K562 (cell line): ENCODE data around the gene CC2D2B. TPM values are rescaled to one million over a fixed set of nuclear protein-coding genes. Genes with fewer than 3 reads are reported as not detected.

ENCODE experiments used
- ATAC-seq: fragments of 200-7000 bp; cut with Tn5 transposase; 3 replicates; pipeline ENCODE4 v1.9.1; 2020; ENCODE audit warnings: moderate library complexity
- BruUV-seq: library from RNA; stranded (reverse); fragments of 400-500 nt; replicated peaks from 2 replicates; lab custom pipeline; 2021; lab: Mats Ljungman, UMichigan
- CTCF ChIA-PET: fragments of 300-600 bp; formaldehyde crosslinking; extraction: SDS; loops from one replicate; lab custom pipeline; 2021; ENCODE audit warnings: low intra/inter-chr PET ratio; lab: Yijun Ruan, JAX
- POLR2A ChIA-PET: fragments of 300-600, 350-650 bp; sonication (Branson Sonifier 250); formaldehyde crosslinking; extraction: SDS; loops from one replicate; lab custom pipeline; 2021; ENCODE audit warnings: antibody characterized with exemption, inconsistent platforms; lab: Yijun Ruan, JAX
- DNase-seq, 4 experiments: peaks; one replicate each; pipeline versions ENCODE4 v3.0.0 to v3.0.0-alpha.2; 2011 to 2018; ENCODE audit warnings: low spot score in 3 of 4, mixed read lengths in 3 of 4; ENCODE audit errors: extremely low read depth in 1 of 4
- FAIRE-seq: peaks from 2 replicates; lab custom pipeline; 2011; peaks lifted over from hg19 to GRCh38; lab: Jason Lieb, UNC
- H2AFZ ChIP-seq: 2 replicates; pipeline ENCODE4 v1.6.0; 2011; ENCODE audit warnings: low read depth, low read length, control low read depth, inconsistent platforms
- H3K27ac ChIP-seq: fragments of 200-600 bp; 3 replicates; pipeline ENCODE4 v1.8.0; 2011; ENCODE audit warnings: low read depth, mild to moderate bottlenecking, control low read depth, inconsistent platforms, low read length, moderate library complexity, mixed read lengths; ENCODE audit errors: extremely low read depth
- H3K27me3 ChIP-seq, 2 experiments: fragments of 300-600 bp in 1 of 2; 2 replicates in 1 of 2; 3 replicates in 1 of 2; pipeline versions ENCODE4 v1.6.0 to v1.8.0; 2011; ENCODE audit warnings: inconsistent platforms in 2 of 2, low read length in 2 of 2, mild to moderate bottlenecking in 1 of 2, mixed read lengths in 1 of 2, moderate library complexity in 1 of 2; ENCODE audit not compliant: control insufficient read depth in 2 of 2, insufficient read depth in 2 of 2
- H3K36me3 ChIP-seq: fragments of 300-600 bp; 3 replicates; pipeline ENCODE4 v1.8.0; 2011; ENCODE audit warnings: mild to moderate bottlenecking, low read length, inconsistent platforms; ENCODE audit not compliant: control insufficient read depth, insufficient read depth
- H3K4me1 ChIP-seq, 2 experiments: fragments of 200-600 bp in 1 of 2; replicated peaks in 1 of 2; 2 replicates in 1 of 2; 3 replicates in 1 of 2; pipeline versions ENCODE4 v1.5.1 to v1.8.0; 2011; ENCODE audit warnings: inconsistent platforms in 2 of 2, low read length in 2 of 2, mild to moderate bottlenecking in 1 of 2, mixed read lengths in 1 of 2, moderate library complexity in 1 of 2; ENCODE audit not compliant: control insufficient read depth in 2 of 2, insufficient read depth in 2 of 2
- H3K4me2 ChIP-seq: 2 replicates; pipeline ENCODE4 v1.6.1; 2011; ENCODE audit warnings: low read length, control low read depth, inconsistent platforms, mixed read lengths; ENCODE audit not compliant: insufficient read depth
- H3K4me3 ChIP-seq: fragments of 200-600 bp; sonication (generic), shearing (Covaris generic); 2 replicates; pipeline ENCODE4 v1.5.1; 2016; ENCODE audit warnings: control low read depth, inconsistent platforms
- H3K79me2 ChIP-seq: fragments of 200-600 bp; 3 replicates; pipeline ENCODE4 v1.8.0; 2011; ENCODE audit warnings: low read length, inconsistent platforms; ENCODE audit not compliant: control insufficient read depth, insufficient read depth
- H3K9ac ChIP-seq, 2 experiments: 2 replicates each; pipeline versions ENCODE4 v1.6.0 to v1.6.1; 2011; ENCODE audit warnings: low read depth in 2 of 2, low read length in 2 of 2, control low read depth in 1 of 2, inconsistent platforms in 1 of 2, mild to moderate bottlenecking in 1 of 2, mixed read lengths in 1 of 2; ENCODE audit not compliant: insufficient read depth in 1 of 2
- H3K9me1 ChIP-seq: one replicate; pipeline ENCODE4 v1.6.0; 2011; ENCODE audit warnings: inconsistent platforms, mild to moderate bottlenecking, low read length, moderate library complexity; ENCODE audit not compliant: control insufficient read depth, insufficient read depth
- H3K9me3 ChIP-seq: replicated peaks from 2 replicates; pipeline ENCODE4 v1.5.1; 2011; ENCODE audit warnings: low read depth, low read length, inconsistent platforms; ENCODE audit not compliant: control insufficient read depth, insufficient read depth
- H4K20me1 ChIP-seq: replicated peaks from 2 replicates; pipeline ENCODE4 v1.6.1; 2011; ENCODE audit warnings: low read length, inconsistent platforms, mixed read lengths; ENCODE audit not compliant: control insufficient read depth, insufficient read depth
- MCM5 ChIP-seq: fragments of 450-650 bp; IDR thresholded peaks from 2 replicates; pipeline ENCODE4 v1.6.1; 2016; ENCODE audit warnings: low read depth
- POLR2A ChIP-seq: fragments of 450-650 bp; conservative IDR thresholded peaks from 2 replicates; pipeline ENCODE4 v1.6.1; 2016
- YBX1 ChIP-seq: fragments of 450-650 bp; IDR thresholded peaks from 2 replicates; pipeline ENCODE4 v1.7.1; 2016; ENCODE audit warnings: mild to moderate bottlenecking
- WGBS: fragments of 100-300 bp; shearing (Covaris generic); methylation state at CpG from one replicate; pipeline ENCODE4 v1.1.6; 2016; ENCODE audit warnings: low coverage, mixed read lengths; ENCODE audit not compliant: insufficient coverage; ENCODE audit errors: missing lambda C conversion rate; 5-methylcytosine and 5-hydroxymethylcytosine counted together
- in situ Hi-C: fragments of 300-500 bp; cut with MboI; formaldehyde crosslinking; loops from 4 replicates; pipeline ENCODE4 v1.15.0; 2018; ENCODE audit warnings: inconsistent platforms, mixed read lengths
- intact Hi-C: fragments of 100-400 bp; cut with micrococcal nuclease; formaldehyde crosslinking; loops from 2 replicates; pipeline ENCODE4 v1.14.2; 2022
- polyA plus RNA-seq, 8 experiments: library from polyadenylated mRNA; depleted of rRNA in 4 of 8; stranded (reverse) in 5 of 8; unstranded in 3 of 8; fragments of >200 nt; fragmentation: Nextera tagmentation in 2 of 8; fragmentation: Illumina TruSeq in 1 of 8; extraction: Ambion mirVana in 2 of 8; extraction: Trizol in 1 of 8; gene quantifications; 2 replicates each; pipeline versions ENCODE4 v1.2.1 to v1.2.3, GENCODE V29; 2011 to 2014; ENCODE audit warnings: inconsistent platforms in 1 of 8, missing spikeins in 1 of 8
- total RNA-seq, 7 experiments: library from RNA; depleted of rRNA in 6 of 7; stranded (reverse); fragments of >200 nt in 6 of 7; fragmentation: Illumina TruSeq in 2 of 7; extraction: Trizol in 2 of 7; gene quantifications; 2 replicates each; pipeline versions ENCODE4 v1.2.1 to v1.2.3, GENCODE V29; 2011 to 2021; ENCODE audit warnings: low replicate concordance in 1 of 7
- TF ChIP-seq, protein P1 (sequence below): sonication (generic); formaldehyde crosslinking; IDR thresholded peaks from 2 replicates; pipeline ENCODE4 v1.8.1; 2023; ENCODE audit warnings: mild to moderate bottlenecking, missing genetic modification reagents
- TF ChIP-seq, protein P2 (sequence below): fragments of 450-650 bp; IDR thresholded peaks from 2 replicates; pipeline ENCODE4 v1.6.1; 2016
- TF ChIP-seq, protein P3 (sequence below): fragments of 250-450 bp; sonication (Bioruptor Pico); IDR thresholded peaks from 2 replicates; pipeline ENCODE4 v1.9.0; 2021; ENCODE audit warnings: mild to moderate bottlenecking, inconsistent platforms

Gene CC2D2B
- total and polyA plus RNA-seq, 9 of the 15 experiments (the other 6 are each of a cell fraction or from before 2014, with no cell fraction given), result 0.10 to 0.34 (median 0.20) TPM; not detected in 5

DNA sequence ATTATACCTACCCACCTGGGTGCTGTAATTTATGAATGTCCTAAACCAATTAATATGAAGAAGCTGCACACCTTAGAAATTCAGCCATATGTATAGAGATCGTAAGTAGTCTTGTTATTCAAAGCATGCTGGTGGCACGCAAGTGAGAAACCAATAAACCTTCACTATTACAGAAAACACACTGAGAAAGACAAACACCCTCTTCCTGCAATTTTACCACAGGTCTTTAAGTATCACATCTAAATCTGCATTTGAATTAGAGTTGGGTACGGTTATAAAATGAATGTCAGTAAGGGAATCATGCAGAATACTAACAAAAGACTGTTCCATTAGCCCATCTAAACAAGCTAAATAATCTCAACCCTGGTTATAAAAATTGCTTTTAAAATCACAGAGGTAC lies 169.4 kb downstream of the CC2D2B start:
- in situ Hi-C loops, result no loop called here
- H3K9me1 ChIP-seq, result peaks cover 3% of the 10 kb centered on the region
- TF ChIP-seq POLR2A, result no peak
- TF ChIP-seq, protein P1, sequence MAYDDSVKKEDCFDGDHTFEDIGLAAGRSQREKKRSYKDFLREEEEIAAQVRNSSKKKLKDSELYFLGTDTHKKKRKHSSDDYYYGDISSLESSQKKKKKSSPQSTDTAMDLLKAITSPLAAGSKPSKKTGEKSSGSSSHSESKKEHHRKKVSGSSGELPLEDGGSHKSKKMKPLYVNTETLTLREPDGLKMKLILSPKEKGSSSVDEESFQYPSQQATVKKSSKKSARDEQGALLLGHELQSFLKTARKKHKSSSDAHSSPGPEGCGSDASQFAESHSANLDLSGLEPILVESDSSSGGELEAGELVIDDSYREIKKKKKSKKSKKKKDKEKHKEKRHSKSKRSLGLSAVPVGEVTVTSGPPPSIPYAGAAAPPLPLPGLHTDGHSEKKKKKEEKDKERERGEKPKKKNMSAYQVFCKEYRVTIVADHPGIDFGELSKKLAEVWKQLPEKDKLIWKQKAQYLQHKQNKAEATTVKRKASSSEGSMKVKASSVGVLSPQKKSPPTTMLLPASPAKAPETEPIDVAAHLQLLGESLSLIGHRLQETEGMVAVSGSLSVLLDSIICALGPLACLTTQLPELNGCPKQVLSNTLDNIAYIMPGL (CRISPR knock-in tag), result no peak
- no peak for TF ChIP-seq YBX1
- FAIRE-seq (no peak), DNase-seq (no peak), ATAC-seq (no peak)
- H3K9ac ChIP-seq, result no peak overlapping the region
- no TSS peak for BruUV-seq
- no peaks in the 10 kb centered on the region for H3K36me3 ChIP-seq
- H4K20me1 ChIP-seq, result no peaks in the 10 kb centered on the region
- peaks cover 8 to 26% of the 10 kb centered on the region in 2 experiments; a peak in 3 of 5 replicates for H3K4me1 ChIP-seq
- ChIA-PET CTCF (no interaction called here), POLR2A (interaction anchor here (1.8 kb wide), 1 partner anchor 13 kb away, joined by 7 read pairs; no protein-coding TSS in a partner anchor)
- no peak overlapping the region for H2AFZ ChIP-seq
- 93% methylated on average over 3 of the region's 3 CpGs for WGBS
- no peak overlapping the region for H3K4me3 ChIP-seq
- H3K9me3 ChIP-seq, result no peaks in the 10 kb centered on the region
- H3K27me3 ChIP-seq, result no peaks in the 10 kb centered on the region
- no peak overlapping the region for H3K27ac ChIP-seq
- H3K79me2 ChIP-seq, result no peaks in the 10 kb centered on the region
- H3K4me2 ChIP-seq, result no peak overlapping the region
- intact Hi-C loops, result no loop called here

DNA sequence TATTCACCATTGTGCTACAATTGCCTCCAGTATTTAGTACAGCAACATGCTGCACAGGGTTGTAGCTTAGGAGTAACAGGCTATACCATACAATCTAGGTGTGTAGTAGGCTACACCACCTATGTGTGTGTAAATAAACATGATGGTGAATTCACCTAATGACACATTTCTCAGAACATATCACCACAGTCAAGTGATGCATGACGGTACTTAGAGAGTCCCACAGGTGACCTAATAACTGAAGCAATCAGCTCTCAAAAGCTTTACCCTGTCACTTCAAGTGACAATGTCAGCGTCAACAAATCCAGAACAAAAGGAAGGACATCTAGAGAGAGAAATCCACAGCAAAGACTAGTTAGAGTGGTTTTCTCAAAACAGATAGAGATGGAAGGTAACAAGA lies 174.4 kb downstream of the CC2D2B start:
- Histone ChIP-seq H3K9ac (no peak overlapping the region), H3K4me3 (no peak overlapping the region), H2AFZ (no peak overlapping the region), H3K4me2 (no peak overlapping the region), H3K4me1 (no peaks in the 10 kb centered on the region; a peak in 2 of 5 replicates), H3K79me2 (no peaks in the 10 kb centered on the region), H3K9me3 (no peaks in the 10 kb centered on the region), H3K36me3 (no peaks in the 10 kb centered on the region), H3K27ac (no peak overlapping the region), H4K20me1 (no peaks in the 10 kb centered on the region), H3K9me1 (no peaks in the 10 kb centered on the region), H3K27me3 (no peaks in the 10 kb centered on the region)
- FAIRE-seq (no peak), DNase-seq (no peak), ATAC-seq (no peak)
- TF ChIP-seq, protein P2, sequence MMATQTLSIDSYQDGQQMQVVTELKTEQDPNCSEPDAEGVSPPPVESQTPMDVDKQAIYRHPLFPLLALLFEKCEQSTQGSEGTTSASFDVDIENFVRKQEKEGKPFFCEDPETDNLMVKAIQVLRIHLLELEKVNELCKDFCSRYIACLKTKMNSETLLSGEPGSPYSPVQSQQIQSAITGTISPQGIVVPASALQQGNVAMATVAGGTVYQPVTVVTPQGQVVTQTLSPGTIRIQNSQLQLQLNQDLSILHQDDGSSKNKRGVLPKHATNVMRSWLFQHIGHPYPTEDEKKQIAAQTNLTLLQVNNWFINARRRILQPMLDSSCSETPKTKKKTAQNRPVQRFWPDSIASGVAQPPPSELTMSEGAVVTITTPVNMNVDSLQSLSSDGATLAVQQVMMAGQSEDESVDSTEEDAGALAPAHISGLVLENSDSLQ, result no peak
- TF ChIP-seq MCM5, result no peak
- TF ChIP-seq, protein P3, sequence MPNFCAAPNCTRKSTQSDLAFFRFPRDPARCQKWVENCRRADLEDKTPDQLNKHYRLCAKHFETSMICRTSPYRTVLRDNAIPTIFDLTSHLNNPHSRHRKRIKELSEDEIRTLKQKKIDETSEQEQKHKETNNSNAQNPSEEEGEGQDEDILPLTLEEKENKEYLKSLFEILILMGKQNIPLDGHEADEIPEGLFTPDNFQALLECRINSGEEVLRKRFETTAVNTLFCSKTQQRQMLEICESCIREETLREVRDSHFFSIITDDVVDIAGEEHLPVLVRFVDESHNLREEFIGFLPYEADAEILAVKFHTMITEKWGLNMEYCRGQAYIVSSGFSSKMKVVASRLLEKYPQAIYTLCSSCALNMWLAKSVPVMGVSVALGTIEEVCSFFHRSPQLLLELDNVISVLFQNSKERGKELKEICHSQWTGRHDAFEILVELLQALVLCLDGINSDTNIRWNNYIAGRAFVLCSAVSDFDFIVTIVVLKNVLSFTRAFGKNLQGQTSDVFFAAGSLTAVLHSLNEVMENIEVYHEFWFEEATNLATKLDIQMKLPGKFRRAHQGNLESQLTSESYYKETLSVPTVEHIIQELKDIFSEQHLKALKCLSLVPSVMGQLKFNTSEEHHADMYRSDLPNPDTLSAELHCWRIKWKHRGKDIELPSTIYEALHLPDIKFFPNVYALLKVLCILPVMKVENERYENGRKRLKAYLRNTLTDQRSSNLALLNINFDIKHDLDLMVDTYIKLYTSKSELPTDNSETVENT (CRISPR knock-in tag), result no peak
- WGBS, result 82% methylated on average over 2 of the region's 2 CpGs
- POLR2A ChIA-PET, result interaction anchor here (0.8 to 1.6 kb wide), 2 partner anchors 15 to 17 kb away, joined by 3 to 6 read pairs; no protein-coding TSS in a partner anchor
- intact Hi-C loops (no loop called here), in situ Hi-C loops (no loop called here)
- CTCF ChIA-PET, result no interaction called here
- BruUV-seq, result no TSS peak
